Measurements from ENCODE around the gene SUSD2.
A peak's percentile ranks its signal among the peaks of the same experiment; 100 is the strongest.
"Not testable (repeated sequence)": the region's sequence is repeated elsewhere in the genome, so short reads cannot be mapped to it uniquely, and the experiment has no call there.

Gene SUSD2

GRCh38 chr22:24213111-24213510, 31.8 kb downstream of the SUSD2 start:
- not testable (repeated sequence) for DNase-seq (ENCODE audit: low read depth in 1 of 2, low spot score in 1 of 2)

- no peak for DNase-seq (ENCODE audit: low read depth in 1 of 2, low spot score in 1 of 2)
Observed at GRCh38 chr22:24214467-24215285, 33.4 kb downstream of the SUSD2 start.

DNA sequence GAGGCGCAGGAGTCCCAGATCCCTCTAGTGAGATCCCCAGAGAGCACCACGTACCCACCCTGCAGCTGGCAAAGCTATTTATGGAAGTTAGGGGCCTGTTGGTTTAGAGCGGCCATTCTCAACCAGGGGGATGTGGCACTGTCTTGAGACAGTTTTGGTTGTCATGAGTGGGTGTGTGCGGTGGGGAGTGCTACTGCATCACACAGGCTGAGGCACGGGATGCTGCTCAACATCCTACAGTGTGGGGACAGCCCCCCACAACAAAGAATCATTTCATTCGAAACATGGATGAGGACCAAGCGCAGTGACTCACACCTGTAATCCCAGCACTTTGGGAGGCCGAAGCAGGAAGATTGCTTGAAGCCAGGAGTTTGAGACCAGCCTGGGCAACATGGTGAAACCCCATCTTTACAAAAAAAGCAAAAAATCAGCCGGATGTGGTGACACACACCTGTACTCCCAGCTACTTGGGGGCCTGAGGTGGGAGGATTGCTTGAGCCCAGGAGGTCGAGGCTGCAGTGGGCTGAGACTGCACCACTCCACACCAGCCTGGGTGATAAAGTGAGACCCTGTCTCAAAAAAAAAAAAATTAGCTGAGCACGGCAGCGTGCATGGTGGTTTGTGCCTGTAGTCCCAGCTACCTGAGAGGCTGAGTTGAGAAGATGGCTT, 35.4 kb downstream of the SUSD2 start:
- DNase-seq (ENCODE audit: low read depth in 1 of 2, low spot score in 1 of 2) = no peak

DNA sequence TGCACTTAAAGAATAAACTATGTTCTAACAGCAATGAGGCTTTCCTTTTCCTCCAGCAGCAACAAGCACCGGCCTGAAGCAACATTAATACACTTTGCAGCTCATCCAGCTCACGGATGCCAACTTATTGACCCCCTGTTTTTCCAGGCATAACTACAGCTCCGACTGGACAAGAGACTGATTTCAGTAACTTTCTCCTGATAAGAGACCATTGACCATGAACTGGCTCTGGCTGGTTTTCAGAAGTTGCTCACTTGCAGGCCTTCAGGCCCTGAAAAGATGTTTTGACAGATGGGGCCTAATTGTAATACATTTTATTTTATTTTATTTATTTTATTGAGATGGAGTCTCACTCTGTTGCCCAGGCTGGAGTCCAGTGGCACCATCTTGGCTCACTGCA, 36.1 kb downstream of the SUSD2 start:
- DNase-seq (ENCODE audit: low read depth in 1 of 2, low spot score in 1 of 2) = no peak

DNA sequence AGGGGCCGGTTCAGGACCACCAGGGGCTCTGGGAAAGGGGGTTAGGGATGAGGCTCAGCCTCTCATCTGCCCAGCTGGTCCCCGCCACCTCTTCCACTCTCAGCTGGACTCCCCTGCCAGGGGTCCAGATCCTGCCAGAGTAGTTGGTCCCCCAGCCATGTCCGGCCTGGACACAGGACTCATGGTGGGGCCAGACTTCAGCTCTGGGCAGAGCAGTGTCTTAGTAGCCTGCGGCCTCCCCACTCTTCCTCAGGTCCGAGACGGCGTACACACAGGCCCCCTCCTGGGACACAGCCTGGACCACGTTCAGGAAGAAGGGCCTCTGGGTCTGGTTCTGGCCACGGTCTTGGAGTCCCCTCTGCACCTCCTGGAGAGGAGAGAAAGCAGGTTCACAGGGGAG, 38.5 kb downstream of the SUSD2 start:
- DNase-seq (ENCODE audit: low read depth in 1 of 2, low spot score in 1 of 2) = no peak

- DNase-seq (ENCODE audit: low read depth in 1 of 2, low spot score in 1 of 2) = no peak
Observed at GRCh38 chr22:24224468-24224867, 43.2 kb downstream of the SUSD2 start.

GRCh38 chr22:24225044-24225601, 43.8 kb downstream of the SUSD2 start:
- DNase-seq (ENCODE audit: low read depth in 1 of 2, low spot score in 1 of 2) = no peak

GRCh38 chr22:24225951-24226350, 44.7 kb downstream of the SUSD2 start:
- DNase-seq (ENCODE audit: low read depth in 1 of 2, low spot score in 1 of 2) = no peak

- peak; percentile 40 to 42 for DNase-seq (ENCODE audit: low read depth in 1 of 2, low spot score in 1 of 2)
Observed at GRCh38 chr22:24230911-24231656, 49.8 kb downstream of the SUSD2 start.

DNA sequence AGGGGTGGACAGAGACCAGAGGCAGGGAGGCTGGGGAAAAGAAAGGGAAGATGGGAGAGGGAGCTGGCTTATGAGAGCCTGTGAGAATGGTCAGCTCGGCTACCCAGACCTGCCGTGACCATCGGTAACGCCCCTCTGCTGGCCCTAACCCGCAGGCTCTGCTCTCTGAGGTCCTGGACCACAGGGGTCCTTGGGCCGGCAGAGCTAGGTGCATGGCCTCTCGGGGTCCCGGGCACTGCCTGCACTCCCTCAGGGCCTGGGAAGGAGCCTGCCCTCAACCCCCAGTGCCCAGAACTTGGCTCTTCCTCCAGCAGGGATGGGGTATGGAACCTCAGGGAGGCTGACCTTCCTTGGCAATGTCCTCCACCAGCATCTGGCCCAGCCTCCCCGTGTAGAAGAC, 50.4 kb downstream of the SUSD2 start:
- no peak for DNase-seq (ENCODE audit: low read depth in 1 of 2, low spot score in 1 of 2)

GRCh38 chr22:24232124-24232523, 50.8 kb downstream of the SUSD2 start:
- no peak for DNase-seq (ENCODE audit: low read depth in 1 of 2, low spot score in 1 of 2)

GRCh38 chr22:24232725-24233124, 51.4 kb downstream of the SUSD2 start:
- no peak for DNase-seq (ENCODE audit: low read depth in 1 of 2, low spot score in 1 of 2)

- DNase-seq (ENCODE audit: low read depth in 1 of 2, low spot score in 1 of 2) = no peak
Observed at GRCh38 chr22:24233235-24233634, 51.9 kb downstream of the SUSD2 start.

- no peak for DNase-seq (ENCODE audit: low read depth in 1 of 2, low spot score in 1 of 2)
Observed at GRCh38 chr22:24233816-24234215, 52.5 kb downstream of the SUSD2 start.

- DNase-seq (ENCODE audit: low read depth in 1 of 2, low spot score in 1 of 2) = no peak
Observed at GRCh38 chr22:24235315-24235714, 54.0 kb downstream of the SUSD2 start.

DNA sequence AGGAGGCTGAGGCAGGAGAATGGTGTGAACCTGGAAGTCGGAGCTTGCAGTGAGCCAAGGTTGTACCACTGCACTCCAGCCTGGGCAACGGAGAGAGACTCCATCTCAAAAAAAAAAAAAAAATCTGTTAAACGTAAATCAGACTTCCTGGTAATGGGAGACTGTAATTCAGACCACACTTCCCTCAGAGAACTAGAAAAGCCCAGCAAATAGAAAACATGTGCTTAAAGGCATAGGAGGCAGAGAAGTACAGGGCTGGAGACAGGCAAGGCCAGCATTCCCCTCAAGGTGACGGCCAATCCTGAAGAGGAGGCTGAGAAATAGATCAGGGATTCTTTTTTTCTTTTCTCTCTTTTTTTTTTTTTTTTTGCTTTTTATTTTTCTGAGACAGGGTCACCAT, 55.4 kb downstream of the SUSD2 start:
- DNase-seq (ENCODE audit: low read depth in 1 of 2, low spot score in 1 of 2) = no peak

- not testable (repeated sequence) for DNase-seq (ENCODE audit: low read depth in 1 of 2, low spot score in 1 of 2)
Observed at GRCh38 chr22:24238101-24238694, 56.9 kb downstream of the SUSD2 start.

Data from activated CD4-positive, alpha-beta T cell treated with anti-CD3 and anti-CD28 coated beads, Interleukin-2, amount 50 U/mL, for 24 hours (primary cell).